Endodermal cell (in vitro differentiated cells): ENCODE results near the gene USP48. TPM values are rescaled to one million over a fixed set of nuclear protein-coding genes. Genes with fewer than 3 reads are reported as not detected.

Experiments
- DNase-seq: peaks from one replicate; pipeline ENCODE4 v3.0.0-alpha.2; 2017
- H3K27ac ChIP-seq: 2 replicates; pipeline ENCODE4 v1.5.1; 2013; ENCODE audit warnings: mild to moderate bottlenecking, low read depth, low read length, moderate library complexity
- H3K27me3 ChIP-seq: 2 replicates; pipeline ENCODE4 v1.6.1; 2013; ENCODE audit warnings: mild to moderate bottlenecking, low read length, moderate library complexity; ENCODE audit not compliant: insufficient read depth, control insufficient read depth, poor library complexity, severe bottlenecking
- H3K36me3 ChIP-seq: 2 replicates; pipeline ENCODE4 v1.7.0; 2013; ENCODE audit warnings: mild to moderate bottlenecking, low read length, moderate library complexity; ENCODE audit not compliant: control insufficient read depth, insufficient read depth
- H3K4me1 ChIP-seq: one replicate; pipeline ENCODE4 v1.7.0; 2013; ENCODE audit warnings: low read length; ENCODE audit not compliant: control insufficient read depth, insufficient read depth
- H3K4me3 ChIP-seq: 2 replicates; pipeline ENCODE4 v1.5.1; 2013; ENCODE audit warnings: mild to moderate bottlenecking, low read length, moderate library complexity
- H3K9ac ChIP-seq: 2 replicates; pipeline ENCODE4 v1.6.1; 2013; ENCODE audit warnings: mild to moderate bottlenecking, low read length, moderate library complexity; ENCODE audit not compliant: poor library complexity, severe bottlenecking; ENCODE audit errors: extremely low read depth
- H3K9me3 ChIP-seq: 2 replicates; pipeline ENCODE4 v1.6.1; 2013; ENCODE audit warnings: mild to moderate bottlenecking, low read length, moderate library complexity; ENCODE audit not compliant: control insufficient read depth
- H3K27ac Mint-ChIP-seq: 2 replicates; pipeline ENCODE4 v1.8.0; 2020; ENCODE audit warnings: mixed read lengths
- H3K27me3 Mint-ChIP-seq: 2 replicates; pipeline ENCODE4 v1.8.0; 2021; ENCODE audit warnings: mild to moderate bottlenecking, mixed read lengths; ENCODE audit not compliant: insufficient read depth
- H3K36me3 Mint-ChIP-seq: 2 replicates; pipeline ENCODE4 v1.8.0; 2020; ENCODE audit warnings: low read depth, mixed read lengths
- H3K4me1 Mint-ChIP-seq: 2 replicates; pipeline ENCODE4 v1.8.0; 2020; ENCODE audit warnings: mixed read lengths
- H3K4me3 Mint-ChIP-seq: 2 replicates; pipeline ENCODE4 v1.8.0; 2020; ENCODE audit warnings: mild to moderate bottlenecking, moderate library complexity, mixed read lengths
- H3K9me3 Mint-ChIP-seq: 2 replicates; pipeline ENCODE4 v1.8.0; 2020; ENCODE audit warnings: mild to moderate bottlenecking, mixed read lengths
- CTCF ChIP-seq: fragments of 200-600 bp; sonication (generic); conservative IDR thresholded peaks from 2 replicates; pipeline ENCODE4 v1.5.0; 2021; ENCODE audit warnings: antibody characterized with exemption, mild to moderate bottlenecking
- WGBS, 2 experiments: methylation state at CpG; one replicate each; pipeline versions ENCODE4 v1.1.5 to v1.1.7; 2013; ENCODE audit warnings: missing lambda C conversion rate in 2 of 2, mixed read lengths in 1 of 2; ENCODE audit not compliant: insufficient coverage in 1 of 2, insufficient read length in 1 of 2; 5-methylcytosine and 5-hydroxymethylcytosine counted together
- total RNA-seq, 2 donors: library from RNA; stranded (reverse); fragmentation: NEBNext Ultra II Directional in 1 of 2; extraction: Animal tissue kit (Norgen Biotek cat#: 25700) in 1 of 2; gene quantifications; 2 replicates in 1 of 2; 3 replicates in 1 of 2; pipeline ENCODE4 v1.2.1, GENCODE V29; 2021

USP48 gene
- total RNA-seq, 2 donors from 2014 or later, result 73.8 to 78.6 TPM

DNA sequence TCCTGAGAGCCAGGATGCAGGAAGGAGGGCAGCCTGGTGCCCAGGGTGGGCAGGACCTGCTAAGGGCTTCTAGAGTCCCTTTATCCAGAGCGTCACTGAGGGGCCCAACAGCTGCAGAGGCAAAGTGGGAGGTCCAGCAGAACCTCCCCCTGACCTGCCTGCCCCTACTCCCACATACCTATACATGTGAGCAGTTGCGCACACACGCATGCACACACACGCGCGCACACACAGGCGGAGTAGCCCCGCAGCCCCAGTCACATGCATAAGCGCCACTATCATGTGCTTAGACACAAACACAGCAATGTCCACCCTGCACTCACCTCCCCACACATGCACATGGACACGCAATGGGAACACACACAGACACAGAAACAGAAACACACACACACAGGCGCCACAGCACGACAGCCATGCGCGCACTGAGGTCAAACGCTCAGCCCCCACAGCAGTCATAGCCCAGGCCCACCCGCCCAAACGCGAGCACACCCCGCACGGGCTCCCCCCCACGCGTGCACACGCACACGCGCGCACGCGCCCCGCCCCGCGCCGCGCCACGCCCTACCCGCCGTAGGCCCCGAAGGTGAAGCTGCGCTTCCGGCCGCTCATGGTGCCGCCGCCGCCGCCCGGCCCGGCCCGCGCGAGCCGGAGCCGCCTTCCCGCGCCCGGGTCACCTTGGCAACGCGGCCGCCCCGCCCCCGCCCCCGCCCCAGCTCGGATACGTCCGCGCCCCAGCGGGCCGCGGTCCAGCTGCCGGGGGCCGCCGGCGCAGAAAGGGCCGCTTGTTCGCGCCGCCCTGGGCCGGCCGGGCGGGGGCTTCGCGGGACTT, 131.5 kb downstream of the USP48 start:
- H3K27ac ChIP-seq, result no peak overlapping the region
- peak; percentile 90 for DNase-seq

GRCh38 chr1:21650400-21650799, 132.5 kb downstream of the USP48 start:
- TF ChIP-seq CTCF, result no peak
- H3K4me1 Mint-ChIP-seq, result peaks cover 4% of the 10 kb centered on the region
- Histone ChIP-seq H3K9me3 (no peaks in the 10 kb centered on the region), H3K36me3 (no peaks in the 10 kb centered on the region), H3K4me1 (peaks cover 4% of the 10 kb centered on the region), H3K27me3 (peaks cover 7% of the 10 kb centered on the region), H3K27ac (no peak overlapping the region), H3K9ac (no peak overlapping the region), H3K4me3 (no peak overlapping the region)
- H3K36me3 Mint-ChIP-seq, result no peaks in the 10 kb centered on the region
- H3K27me3 Mint-ChIP-seq, result peaks cover 22% of the 10 kb centered on the region
- WGBS, 2 experiments, result 92 to 100% methylated on average over 5 to 9 of the region's 9 CpGs
- peak overlapping the region; percentile 73 for H3K4me3 Mint-ChIP-seq
- DNase-seq, result no peak
- no peak overlapping the region for H3K27ac Mint-ChIP-seq
- H3K9me3 Mint-ChIP-seq, result no peaks in the 10 kb centered on the region

More for the DNA sequence above, 131.5 kb downstream of the USP48 start:
- Histone ChIP-seq H3K36me3 (no peaks in the 10 kb centered on the region), H3K9ac (no peak overlapping the region), H3K27me3 (peaks cover 7% of the 10 kb centered on the region), H3K4me1 (peaks cover 4% of the 10 kb centered on the region), H3K9me3 (no peaks in the 10 kb centered on the region), H3K4me3 (peak overlapping the region; percentile 77)
- H3K27me3 Mint-ChIP-seq, result peaks cover 22% of the 10 kb centered on the region
- H3K4me3 Mint-ChIP-seq, result peak overlapping the region; percentile 73
- no peak for TF ChIP-seq CTCF
- no peaks in the 10 kb centered on the region for H3K36me3 Mint-ChIP-seq
- 11 to 92% methylated on average over 2 to 80 of the region's 80 CpGs for WGBS, 2 experiments
- H3K27ac Mint-ChIP-seq, result no peak overlapping the region
- peaks cover 4% of the 10 kb centered on the region for H3K4me1 Mint-ChIP-seq
- H3K9me3 Mint-ChIP-seq, result no peaks in the 10 kb centered on the region

DNA sequence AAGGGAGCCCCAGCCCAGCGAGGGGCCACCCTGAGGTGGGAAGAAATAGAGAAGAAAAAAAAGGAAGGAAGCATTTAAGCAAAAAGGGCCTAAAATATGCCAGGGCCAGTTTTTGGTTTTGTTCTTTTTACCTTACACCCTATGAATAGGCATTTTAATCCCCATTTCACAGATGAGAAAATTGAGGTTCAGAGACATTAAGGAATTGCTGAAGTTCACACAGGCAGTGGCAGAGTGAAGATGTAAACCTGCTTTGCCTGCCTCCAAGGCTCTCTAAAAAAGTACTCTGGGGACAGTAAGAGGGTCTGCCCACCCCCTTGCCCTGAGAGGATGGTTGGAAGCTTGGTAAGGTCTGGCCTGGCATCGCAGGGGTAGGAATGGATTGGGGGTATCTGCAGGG, 133.6 kb downstream of the USP48 start:
- H3K36me3 Mint-ChIP-seq, result no peaks in the 10 kb centered on the region
- Histone ChIP-seq H3K9ac (no peak overlapping the region), H3K9me3 (no peaks in the 10 kb centered on the region), H3K4me1 (peaks cover 4% of the 10 kb centered on the region), H3K27ac (no peak overlapping the region), H3K4me3 (no peak overlapping the region), H3K27me3 (peaks cover 7% of the 10 kb centered on the region), H3K36me3 (no peaks in the 10 kb centered on the region)
- no peak for TF ChIP-seq CTCF
- no peak overlapping the region for H3K4me3 Mint-ChIP-seq
- DNase-seq, result no peak
- H3K4me1 Mint-ChIP-seq, result peaks cover 4% of the 10 kb centered on the region
- 85% methylated on average over 2 of the region's 2 CpGs; no CpG with 5 or more reads in 1 of the 2 experiments for WGBS, 2 experiments
- H3K9me3 Mint-ChIP-seq, result no peaks in the 10 kb centered on the region
- peaks cover 20% of the 10 kb centered on the region for H3K27me3 Mint-ChIP-seq
- H3K27ac Mint-ChIP-seq, result no peak overlapping the region
